ENCODE results near the gene BANK1.
A peak's percentile ranks its signal among the peaks of the same experiment; 100 is the strongest.

- TF ChIP-seq RAD21 (IDR thresholded peaks at IDR 0.05 in 1 of 2, conservative IDR thresholded peaks at IDR 0.05 in 1 of 2; ENCODE audit: low read depth in 2 of 2, low read length in 2 of 2) (peak in 1 of 2 experiments; percentile 12; a peak in 1 of 4 replicates), EGR1 (IDR thresholded peaks at IDR 0.05; ENCODE audit: borderline replicate concordance, low read depth, low read length) (no peak), NANOG (IDR thresholded peaks at IDR 0.05; ENCODE audit: insufficient read depth, low read depth, low read length, poor library complexity, severe bottlenecking) (no peak), CEBPB (IDR thresholded peaks at IDR 0.05; ENCODE audit: low read depth, low read length) (no peak), EP300 (IDR thresholded peaks at IDR 0.05; ENCODE audit: borderline replicate concordance in 1 of 2, low read depth in 2 of 2, low read length in 2 of 2) (no peak), RFX5 (IDR thresholded peaks at IDR 0.05; ENCODE audit: borderline replicate concordance, low read depth, low read length) (no peak), SRF (IDR thresholded peaks at IDR 0.05; ENCODE audit: low read depth, low read length) (no peak), EZH2 (IDR thresholded peaks at IDR 0.05; ENCODE audit: low read depth, low read length, severe bottlenecking) (no peak), POLR2AphosphoS5 (IDR thresholded peaks at IDR 0.05; ENCODE audit: low read depth, low read length) (no peak), TAF1 (IDR thresholded peaks at IDR 0.05; ENCODE audit: low read depth, low read length) (no peak), USF2 (IDR thresholded peaks at IDR 0.05; ENCODE audit: low read length) (no peak), MAX (IDR thresholded peaks at IDR 0.05) (no peak)
Measured at GRCh38 chr4:101952985-101953384, 162.5 kb downstream of the BANK1 start.
